SH-SY5Y (cell line): Measurements from ENCODE around the gene LMOD2.

Source experiments
- GATA2 ChIP-seq: IDR thresholded peaks from 2 replicates; pipeline ENCODE4 v1.6.1; 2011; ENCODE audit warnings: mild to moderate bottlenecking, low read depth, low read length
- GATA3 ChIP-seq: IDR thresholded peaks from 2 replicates; pipeline ENCODE4 v1.6.1; 2011; ENCODE audit warnings: low read depth, mild to moderate bottlenecking, low read length, moderate library complexity

DNA sequence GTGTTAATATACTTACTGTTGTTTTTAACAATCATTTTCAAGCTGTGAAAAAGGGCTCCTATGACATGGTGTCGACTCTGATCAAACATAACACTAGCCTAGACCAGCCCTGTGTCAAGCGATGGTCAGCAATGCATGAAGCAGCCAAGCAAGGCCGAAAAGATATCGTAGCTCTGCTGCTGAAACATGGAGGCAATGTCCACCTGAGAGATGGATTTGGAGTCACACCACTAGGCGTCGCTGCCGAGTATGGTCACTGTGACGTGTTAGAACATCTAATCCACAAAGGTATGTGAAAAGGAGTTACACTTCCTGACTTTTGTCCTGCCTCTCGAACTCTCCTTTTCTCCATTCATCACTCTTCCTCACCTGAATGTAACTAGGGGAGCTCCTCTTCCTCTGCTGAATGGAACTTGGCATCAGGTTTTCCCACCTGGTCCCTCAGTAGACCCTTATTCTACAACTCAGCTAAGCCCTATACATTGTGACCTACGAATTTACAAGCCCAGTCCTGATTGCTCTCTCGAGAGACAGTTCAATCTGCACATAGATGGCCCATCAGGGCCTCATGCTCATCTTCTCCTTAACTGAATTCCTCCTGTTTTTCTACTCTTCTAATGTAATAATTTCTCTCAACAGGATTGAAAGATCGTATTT is 31.0 kb upstream of the LMOD2 start:
- TF ChIP-seq GATA3 (no peak), GATA2 (no peak)
